DND-41 (cell line): ENCODE data around the gene TREX2.

Experiments used
- CTCF ChIP-seq: IDR thresholded peaks from 2 replicates; pipeline ENCODE4 v1.5.1; 2012; ENCODE audit warnings: borderline replicate concordance, low read length, moderate library complexity, mild to moderate bottlenecking; ENCODE audit not compliant: poor library complexity, severe bottlenecking; ENCODE audit errors: extremely low read depth
- EZH2 ChIP-seq: IDR thresholded peaks from 3 replicates; pipeline ENCODE4 v1.6.1; 2012; ENCODE audit warnings: borderline replicate concordance, low read depth, mild to moderate bottlenecking, moderate library complexity, low read length, inconsistent platforms; ENCODE audit not compliant: severe bottlenecking

GRCh38 chrX:153450949-153451277 is 5.1 kb upstream of the TREX2 start:
- TF ChIP-seq CTCF (no peak), EZH2 (no peak)
